Middle frontal gyrus (tissue), 1 donor: ENCODE results near the gene PRDX6.
"Not testable (repeated sequence)": the region's sequence is repeated elsewhere in the genome, so short reads cannot be mapped to it uniquely, and the experiment has no call there.

Experiments
- DNase-seq: peaks from one replicate; pipeline ENCODE4 v3.0.0-alpha.2; 2015; ENCODE audit warnings: low spot score; ENCODE audit errors: extremely low spot score

Gene PRDX6

GRCh38 chr1:173467426-173467825, 9.7 kb upstream of the PRDX6 start:
- DNase-seq: no peak

- no peak for DNase-seq
These were observed 7.5 kb upstream of the PRDX6 start for GRCh38 chr1:173469656-173470055.

GRCh38 chr1:173470608-173471007, 6.5 kb upstream of the PRDX6 start:
- DNase-seq: no peak

GRCh38 chr1:173473599-173474011, 3.5 kb upstream of the PRDX6 start:
- no peak for DNase-seq

GRCh38 chr1:173474097-173474779, 2.9 kb upstream of the PRDX6 start:
- DNase-seq: no peak

GRCh38 chr1:173474780-173475421, 2.2 kb upstream of the PRDX6 start:
- not testable (repeated sequence) for DNase-seq

GRCh38 chr1:173475564-173476196, 1.5 kb upstream of the PRDX6 start:
- DNase-seq: no peak

- DNase-seq: no peak
These were observed 904 bp upstream of the PRDX6 start for GRCh38 chr1:173476197-173476664.

- peak; percentile 91 for DNase-seq
These were observed 360 bp upstream of the PRDX6 start for GRCh38 chr1:173476665-173477285.

- peak; percentile 18 for DNase-seq
These were observed 1.0 kb downstream of the PRDX6 start for GRCh38 chr1:173478094-173478674.

GRCh38 chr1:173479649-173480048, 2.5 kb downstream of the PRDX6 start:
- no peak for DNase-seq

GRCh38 chr1:173481195-173481772, 4.1 kb downstream of the PRDX6 start:
- DNase-seq: no peak

- no peak for DNase-seq
These were observed 5.5 kb downstream of the PRDX6 start for GRCh38 chr1:173482683-173483082.

GRCh38 chr1:173484276-173484675, 7.1 kb downstream of the PRDX6 start:
- no peak for DNase-seq

GRCh38 chr1:173485401-173485800, 8.3 kb downstream of the PRDX6 start:
- DNase-seq: no peak

- no peak for DNase-seq
These were observed 10.9 kb downstream of the PRDX6 start for GRCh38 chr1:173488001-173488400.

GRCh38 chr1:173489149-173489600, 12.0 kb downstream of the PRDX6 start:
- DNase-seq: no peak

- DNase-seq: no peak
These were observed 12.8 kb downstream of the PRDX6 start for GRCh38 chr1:173489929-173490328.

GRCh38 chr1:173491508-173491907, 14.4 kb downstream of the PRDX6 start:
- DNase-seq: no peak

GRCh38 chr1:173493125-173493524, 16.0 kb downstream of the PRDX6 start:
- not testable (repeated sequence) for DNase-seq

- no peak for DNase-seq
These were observed 18.6 kb downstream of the PRDX6 start for GRCh38 chr1:173495609-173496267.
